GM21367 (cell line): ENCODE data around the gene SYDE1.
"Not testable (repeated sequence)": the region's sequence is repeated elsewhere in the genome, so short reads cannot be mapped to it uniquely, and the experiment has no call there.

Experiments used
- ATAC-seq: cut with Tn5 transposase; IDR thresholded peaks from one replicate; pipeline ENCODE4 v1.9.1; 2021; ENCODE audit not compliant: unreplicated experiment

SYDE1 gene, protein sequence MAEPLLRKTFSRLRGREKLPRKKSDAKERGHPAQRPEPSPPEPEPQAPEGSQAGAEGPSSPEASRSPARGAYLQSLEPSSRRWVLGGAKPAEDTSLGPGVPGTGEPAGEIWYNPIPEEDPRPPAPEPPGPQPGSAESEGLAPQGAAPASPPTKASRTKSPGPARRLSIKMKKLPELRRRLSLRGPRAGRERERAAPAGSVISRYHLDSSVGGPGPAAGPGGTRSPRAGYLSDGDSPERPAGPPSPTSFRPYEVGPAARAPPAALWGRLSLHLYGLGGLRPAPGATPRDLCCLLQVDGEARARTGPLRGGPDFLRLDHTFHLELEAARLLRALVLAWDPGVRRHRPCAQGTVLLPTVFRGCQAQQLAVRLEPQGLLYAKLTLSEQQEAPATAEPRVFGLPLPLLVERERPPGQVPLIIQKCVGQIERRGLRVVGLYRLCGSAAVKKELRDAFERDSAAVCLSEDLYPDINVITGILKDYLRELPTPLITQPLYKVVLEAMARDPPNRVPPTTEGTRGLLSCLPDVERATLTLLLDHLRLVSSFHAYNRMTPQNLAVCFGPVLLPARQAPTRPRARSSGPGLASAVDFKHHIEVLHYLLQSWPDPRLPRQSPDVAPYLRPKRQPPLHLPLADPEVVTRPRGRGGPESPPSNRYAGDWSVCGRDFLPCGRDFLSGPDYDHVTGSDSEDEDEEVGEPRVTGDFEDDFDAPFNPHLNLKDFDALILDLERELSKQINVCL

DNA sequence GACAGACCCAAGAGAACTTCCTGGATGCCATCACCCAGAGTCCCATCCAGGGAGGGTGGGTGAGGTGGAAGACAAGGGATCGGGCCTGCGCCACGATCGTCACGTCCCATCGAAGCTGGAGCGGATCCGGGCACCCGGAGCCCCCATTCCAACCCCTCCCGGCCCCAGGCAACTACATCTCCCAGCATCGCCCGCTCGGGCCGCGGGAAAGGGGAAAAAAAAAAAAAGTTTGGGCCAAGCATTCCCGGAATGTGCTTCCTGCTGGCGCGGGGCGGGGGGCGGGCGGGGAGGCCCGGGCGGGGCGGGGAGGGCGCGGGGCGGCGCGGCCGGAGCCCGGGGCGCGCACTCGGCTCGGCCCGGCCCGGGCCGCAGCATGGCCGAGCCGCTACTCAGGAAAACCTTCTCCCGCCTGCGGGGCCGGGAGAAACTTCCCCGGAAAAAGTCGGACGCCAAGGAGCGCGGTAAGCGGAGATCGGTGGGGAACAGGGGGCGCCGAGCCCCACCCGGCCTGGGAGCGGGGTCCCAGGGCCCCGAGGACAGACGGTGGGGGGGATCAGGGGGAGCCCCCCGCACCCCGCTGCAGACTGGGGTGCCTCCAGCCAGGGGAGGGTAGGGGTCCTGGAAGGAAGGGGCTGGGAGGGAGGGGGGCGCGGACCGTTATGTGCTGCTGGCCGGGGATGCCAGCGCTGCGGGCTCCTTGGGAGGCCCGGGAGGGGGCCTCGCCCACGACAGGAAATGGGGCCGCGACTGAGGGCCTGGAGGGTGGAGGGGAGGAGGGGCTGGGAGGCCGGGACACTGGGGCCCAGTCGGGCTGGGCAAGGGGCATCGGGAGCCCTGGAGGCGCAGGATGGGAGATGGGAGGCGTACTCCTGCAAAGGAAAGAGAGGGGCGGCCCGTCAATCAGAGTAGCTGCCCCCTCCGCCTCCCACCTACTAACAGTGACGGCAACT, at the start of gene SYDE1:
SYDE1 (plus strand) TSS at position 341 of the 950 bp plus-strand sequence; CDS start at position 374, 33 bp downstream.
- no peak for ATAC-seq

DNA sequence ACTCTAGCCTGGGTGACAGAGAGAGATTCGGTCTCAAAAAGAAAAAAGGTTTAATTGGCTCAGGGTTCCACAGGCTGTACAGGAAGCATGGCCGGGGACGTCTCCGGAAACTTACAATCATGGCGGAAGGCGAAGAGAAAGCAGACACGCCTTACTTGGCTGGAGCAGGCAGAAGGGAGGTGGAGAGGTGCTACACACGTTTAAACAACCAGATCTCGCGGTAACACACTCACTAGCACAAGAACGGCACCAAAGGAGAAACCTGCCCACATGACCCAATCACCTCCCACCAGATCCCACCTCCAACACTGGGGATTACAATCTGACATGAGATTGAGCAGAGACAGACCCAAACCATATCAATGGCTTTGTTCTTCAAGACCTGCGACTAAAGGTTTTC, 45.2 kb upstream of the SYDE1 start:
- no peak for ATAC-seq

DNA sequence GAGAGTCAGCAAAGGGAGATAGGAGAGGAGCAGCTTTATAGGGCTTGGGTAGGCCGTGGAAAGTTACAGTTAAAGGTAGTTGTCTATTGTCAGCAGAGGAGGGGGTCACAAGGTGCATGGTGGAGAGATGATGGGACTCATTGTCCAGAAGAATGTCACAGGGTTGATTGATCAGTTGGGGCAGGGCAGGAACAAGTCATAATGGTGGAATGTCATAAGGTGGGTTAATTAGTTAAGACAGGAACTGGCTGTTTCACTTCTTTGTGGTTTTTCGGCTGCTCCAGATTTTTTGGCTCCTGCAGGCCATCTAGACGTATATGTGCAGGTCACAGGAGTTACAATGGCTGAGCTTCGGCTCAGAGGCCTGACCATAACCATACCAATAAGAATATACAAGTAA, 36.8 kb upstream of the SYDE1 start:
- ATAC-seq = not testable (repeated sequence)

DNA sequence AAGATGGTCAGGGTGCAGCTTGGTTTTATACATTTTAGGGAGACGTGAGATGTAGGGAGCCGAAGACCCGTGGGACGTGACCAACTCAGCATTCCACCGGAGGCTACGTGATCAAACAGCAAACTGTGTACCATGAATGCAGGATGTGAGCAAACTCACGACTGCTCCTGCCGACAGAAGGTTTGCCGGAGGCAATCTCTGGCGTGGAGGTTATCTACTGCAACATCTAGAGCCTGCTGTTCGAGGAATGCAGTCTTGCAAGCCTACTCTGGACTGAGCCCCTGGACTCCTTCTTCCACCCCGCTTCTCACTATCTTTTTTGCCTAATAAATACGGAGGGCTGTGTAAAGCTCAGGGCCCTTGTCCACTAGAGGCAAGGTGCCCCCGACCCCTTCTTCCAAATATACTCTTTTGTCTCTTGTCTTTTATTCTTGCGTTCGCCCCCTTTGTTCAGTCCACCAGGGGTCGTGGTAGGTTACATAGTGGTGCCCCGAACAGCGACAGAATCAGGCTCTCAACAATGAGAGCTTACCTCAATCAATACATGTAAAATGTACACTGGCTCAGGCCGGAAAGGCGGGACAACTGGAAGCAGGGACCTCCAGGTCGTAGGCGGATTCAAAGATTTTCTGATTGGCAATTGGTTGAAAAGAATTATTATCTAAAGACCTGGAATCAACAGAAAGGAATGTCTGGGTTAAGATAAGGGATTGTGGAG, 34.1 kb upstream of the SYDE1 start:
- ATAC-seq = no peak

DNA sequence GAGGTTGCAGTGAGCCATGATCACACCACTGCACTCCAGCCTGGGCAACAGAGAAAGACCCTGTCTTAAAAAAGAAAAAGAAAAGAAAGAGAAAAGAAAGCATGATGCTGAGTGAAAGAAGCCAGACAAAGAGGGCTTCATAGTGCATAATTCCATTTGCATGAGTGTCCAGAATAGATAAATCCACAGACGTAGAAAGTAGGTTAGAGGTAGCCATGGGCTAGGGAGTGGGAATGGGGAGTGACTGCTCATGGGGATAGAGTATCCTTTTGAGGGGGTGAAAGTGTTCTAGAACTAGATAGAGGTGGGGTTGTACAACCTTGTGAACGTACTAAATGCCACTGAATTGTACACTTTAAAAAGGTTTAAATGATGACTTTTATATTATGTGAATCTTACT, 32.8 kb upstream of the SYDE1 start:
- no peak for ATAC-seq

DNA sequence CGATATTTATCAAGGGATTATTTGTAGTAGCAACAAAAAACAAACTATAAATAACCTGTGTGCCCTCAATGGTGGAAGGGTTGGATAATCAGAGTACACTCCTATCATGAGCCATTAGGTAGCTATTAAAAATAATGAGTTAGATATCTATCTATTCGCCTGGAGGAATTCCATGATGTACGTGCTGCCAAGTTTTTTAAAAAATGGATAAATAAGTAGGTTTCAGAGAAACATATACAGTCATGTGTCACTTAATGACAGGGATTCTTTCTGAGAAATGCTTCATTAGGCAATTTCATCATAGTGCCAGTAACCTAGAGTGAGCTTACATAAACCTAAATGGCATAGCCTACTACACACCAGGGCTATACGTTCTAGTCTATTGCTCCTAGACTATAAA, 31.4 kb upstream of the SYDE1 start:
- ATAC-seq = no peak

DNA sequence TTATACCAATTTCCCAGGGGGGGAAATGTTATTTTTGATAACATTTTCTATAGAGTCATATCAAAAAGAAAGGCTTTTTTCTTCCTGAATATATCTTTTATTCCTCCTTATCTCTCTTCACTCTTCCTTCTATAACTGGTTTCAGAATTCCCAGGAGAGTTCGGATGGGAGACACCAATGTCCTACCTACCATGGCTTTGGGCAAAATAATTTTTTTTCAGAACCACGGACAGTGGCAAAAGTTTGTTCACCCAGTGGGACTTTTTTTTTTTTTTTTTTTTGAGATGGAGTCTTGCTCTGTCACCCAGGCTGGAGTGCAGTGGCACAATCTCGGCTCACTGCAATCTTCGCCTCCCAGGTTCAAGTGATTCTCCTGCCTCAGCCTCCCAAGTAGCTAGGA, 27.2 kb upstream of the SYDE1 start:
- not testable (repeated sequence) for ATAC-seq

DNA sequence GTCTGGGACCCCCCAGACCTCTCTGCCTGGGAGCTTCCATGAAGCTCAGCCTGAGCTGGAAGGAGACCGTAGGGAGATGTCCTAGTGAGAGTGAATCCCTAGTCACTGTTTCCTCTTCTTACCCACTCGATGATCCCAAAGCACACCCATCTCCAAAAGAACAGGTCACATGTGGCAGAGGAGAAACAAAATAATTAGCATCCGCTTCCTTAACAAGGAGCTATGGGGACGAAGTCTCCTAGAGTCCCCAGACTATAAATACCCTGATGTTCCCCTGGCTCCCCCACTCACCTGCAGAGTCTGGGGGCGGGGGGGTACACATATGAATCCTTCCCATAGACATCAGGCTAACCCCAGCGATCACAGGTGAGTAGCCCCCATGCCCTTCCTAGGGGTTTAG, 25.3 kb upstream of the SYDE1 start, which contains the start of gene OR1I1:
OR1I1 (plus strand) TSS at position 301 of the 400 bp plus-strand sequence. CDS start 4,855 bp downstream, outside the sequence.
- ATAC-seq = no peak

DNA sequence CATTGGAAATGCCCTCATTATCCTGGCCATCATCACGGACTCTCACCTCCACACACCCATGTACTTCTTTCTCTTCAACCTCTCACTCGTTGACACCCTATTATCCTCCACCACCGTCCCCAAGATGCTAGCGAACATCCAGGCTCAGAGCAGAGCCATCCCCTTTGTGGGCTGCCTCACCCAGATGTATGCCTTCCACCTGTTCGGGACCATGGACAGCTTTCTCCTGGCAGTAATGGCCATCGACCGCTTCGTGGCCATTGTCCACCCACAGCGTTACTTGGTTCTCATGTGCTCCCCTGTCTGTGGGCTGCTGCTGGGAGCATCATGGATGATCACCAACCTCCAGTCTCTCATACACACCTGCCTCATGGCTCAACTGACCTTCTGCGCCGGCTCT, 20.0 kb upstream of the SYDE1 start:
- ATAC-seq = no peak

DNA sequence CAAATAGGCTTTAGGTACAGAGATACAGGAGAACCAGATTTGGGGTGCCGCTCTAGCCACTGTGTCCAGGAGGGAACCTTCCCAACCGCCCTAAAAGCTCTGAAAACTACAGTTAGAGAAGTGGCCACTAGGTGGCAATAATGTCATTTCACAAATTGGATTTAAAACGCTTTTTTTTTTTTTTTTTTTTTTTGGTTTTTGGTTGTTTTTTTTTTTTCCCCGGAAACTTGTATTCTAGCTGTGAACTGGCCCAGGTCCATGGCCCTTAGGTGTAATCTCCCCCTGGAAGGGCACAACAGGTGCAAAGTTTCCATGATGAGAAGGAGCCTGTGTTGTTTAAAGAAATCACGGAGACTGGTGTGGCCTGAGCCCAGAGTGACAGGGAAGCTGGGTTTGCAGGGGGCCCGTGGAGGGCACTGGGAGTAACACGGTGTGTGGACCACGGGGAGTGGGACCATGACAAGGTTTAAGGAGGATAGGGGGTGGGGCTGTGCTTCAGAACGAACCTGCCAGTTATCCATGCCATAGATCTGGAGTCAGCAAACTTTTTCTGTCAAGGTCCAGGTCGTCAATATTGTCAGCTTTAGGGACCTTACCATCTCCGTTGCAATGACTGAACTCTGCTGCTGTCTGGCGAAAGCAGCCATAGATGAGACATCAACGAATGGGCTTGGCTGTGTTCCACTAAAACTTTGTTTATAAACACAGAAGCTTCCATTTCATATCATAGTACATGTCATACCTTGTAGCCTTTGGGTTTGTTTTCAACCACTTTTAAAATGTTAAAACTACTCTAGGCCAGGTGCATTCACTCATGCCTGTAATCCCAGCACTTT, 15.1 kb upstream of the SYDE1 start:
- ATAC-seq = no peak

DNA sequence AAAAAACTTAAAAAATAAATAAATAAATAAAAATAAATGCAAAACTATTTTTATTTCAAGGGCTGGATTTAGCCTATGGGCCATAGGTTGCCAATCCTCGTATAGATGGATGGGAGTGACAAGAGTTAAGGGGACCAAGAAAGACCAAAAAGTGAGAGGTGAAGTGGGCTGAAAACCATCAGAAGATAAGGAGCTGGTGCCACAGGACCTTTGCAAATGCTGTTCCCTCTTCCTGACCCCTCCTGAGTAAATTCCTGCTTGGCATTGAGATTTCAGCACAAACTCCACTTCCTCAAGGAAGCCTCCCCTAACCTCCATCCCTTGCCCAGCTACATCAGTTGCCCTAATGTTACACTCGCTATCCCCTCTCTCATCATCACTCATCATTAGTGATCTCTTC, 14.2 kb upstream of the SYDE1 start:
- no peak for ATAC-seq

DNA sequence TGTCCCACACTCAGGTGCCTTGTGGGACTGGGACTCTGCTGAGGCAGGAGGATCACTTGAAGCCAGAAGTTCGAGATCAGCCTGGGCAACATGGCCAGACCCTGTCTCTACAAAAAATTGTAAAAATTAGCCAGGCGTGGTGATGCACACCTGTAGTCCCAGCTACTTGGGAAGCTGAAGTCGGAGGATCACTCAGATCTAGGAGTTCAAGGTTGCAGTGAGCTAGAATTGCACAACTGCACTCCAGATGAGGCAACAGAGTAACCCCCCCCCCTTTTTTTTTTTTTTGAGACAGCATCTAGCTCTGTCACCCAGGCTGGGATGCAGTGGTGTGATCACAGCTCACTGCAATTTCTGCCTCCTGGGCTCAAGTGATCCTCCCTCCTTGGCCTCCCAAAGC, 11.0 kb upstream of the SYDE1 start:
- no peak for ATAC-seq

DNA sequence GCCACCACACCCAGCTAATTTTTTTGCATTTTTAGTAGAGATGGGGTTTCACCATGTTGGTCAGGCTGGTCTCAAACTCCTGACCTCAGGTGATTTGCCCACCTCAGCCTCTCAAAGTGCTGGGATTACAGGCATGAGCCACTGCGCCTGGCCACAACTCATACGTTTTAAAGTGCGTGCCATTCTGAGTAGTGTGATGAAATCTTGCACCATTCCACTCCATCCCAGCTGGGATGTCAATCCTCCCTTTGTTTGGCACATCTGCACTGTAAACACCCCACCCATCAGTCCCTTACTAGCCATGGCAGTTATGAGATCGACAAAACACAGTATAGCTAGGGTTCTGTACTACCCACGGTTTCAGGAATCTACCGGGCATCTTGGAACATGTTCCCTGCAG, 9.2 kb upstream of the SYDE1 start:
- ATAC-seq = not testable (repeated sequence)

DNA sequence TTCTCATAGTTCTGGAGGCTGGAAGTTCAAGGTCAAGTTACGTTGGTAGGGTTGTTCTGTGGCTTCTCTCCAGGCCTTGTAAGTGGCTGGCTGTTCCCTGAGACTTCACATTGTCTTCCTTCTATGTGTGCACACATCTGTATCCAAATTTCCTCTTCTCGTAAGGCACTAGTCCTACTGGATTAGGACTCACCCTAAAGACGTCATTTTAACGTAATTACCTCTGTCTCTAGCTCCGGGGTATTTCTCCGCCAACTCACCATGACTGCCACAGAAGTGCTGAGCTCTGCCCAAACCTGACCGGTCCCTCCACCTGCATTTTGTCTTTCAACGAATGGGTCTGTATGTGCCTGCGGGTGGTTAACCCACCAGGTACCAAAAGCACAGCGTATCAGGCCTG, 8.7 kb upstream of the SYDE1 start:
- ATAC-seq = no peak

DNA sequence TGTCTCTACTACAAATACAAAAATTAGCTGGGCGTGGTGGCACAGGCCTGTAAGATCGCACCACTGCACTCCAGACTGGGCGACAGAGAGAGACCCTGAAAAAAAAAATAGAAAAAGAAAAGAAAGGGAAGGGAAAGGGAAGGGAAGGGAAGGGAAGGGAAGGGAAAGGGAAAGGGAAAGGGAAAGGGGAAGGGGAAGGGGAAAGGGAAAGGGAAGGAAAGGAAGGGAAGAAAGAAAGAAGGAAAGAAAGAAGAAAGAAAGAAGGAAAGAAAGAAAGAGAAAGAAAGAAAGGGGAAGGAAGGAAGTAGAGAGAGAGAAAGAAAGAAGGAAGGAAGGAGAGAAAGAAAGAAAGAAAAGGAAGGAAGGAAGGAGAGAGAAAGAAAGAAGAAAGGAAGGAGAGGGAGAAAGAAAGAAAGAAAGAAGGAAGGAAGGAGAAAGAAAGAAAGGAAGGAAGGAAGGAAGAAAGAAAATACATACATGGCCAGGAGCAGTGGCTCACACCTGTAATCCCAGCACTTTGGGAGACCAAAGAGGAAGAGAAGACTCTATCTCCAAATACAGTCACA, 8.1 kb upstream of the SYDE1 start:
- no peak for ATAC-seq

DNA sequence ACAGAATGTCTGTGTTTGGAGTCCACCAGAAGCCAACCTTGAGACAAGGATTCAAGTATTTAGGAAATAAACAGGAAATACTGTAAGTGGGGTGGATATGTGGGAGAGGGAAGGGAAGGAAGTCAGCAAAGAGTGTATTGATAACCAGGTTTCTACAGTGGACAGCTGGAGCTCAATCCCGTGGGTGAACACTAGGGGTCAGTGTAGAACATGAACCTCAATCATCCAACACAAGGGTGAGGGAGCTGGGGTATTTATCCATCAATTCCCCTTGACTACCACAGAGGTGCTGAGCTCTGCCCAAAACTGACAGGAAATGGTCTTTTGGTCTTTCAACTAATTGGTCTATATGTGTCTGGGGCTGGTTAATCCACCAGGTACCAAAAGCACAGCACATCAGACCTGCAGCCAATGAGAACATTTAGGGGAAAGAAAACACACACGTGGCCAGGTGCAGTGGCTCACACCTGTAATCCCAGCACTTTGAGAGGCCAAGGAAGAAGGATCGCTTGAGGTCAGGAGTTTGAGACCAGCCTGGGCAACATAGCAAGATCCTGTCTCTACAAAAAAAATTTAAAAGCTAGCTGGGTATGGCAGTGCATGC, 5.6 kb upstream of the SYDE1 start:
- no peak for ATAC-seq

DNA sequence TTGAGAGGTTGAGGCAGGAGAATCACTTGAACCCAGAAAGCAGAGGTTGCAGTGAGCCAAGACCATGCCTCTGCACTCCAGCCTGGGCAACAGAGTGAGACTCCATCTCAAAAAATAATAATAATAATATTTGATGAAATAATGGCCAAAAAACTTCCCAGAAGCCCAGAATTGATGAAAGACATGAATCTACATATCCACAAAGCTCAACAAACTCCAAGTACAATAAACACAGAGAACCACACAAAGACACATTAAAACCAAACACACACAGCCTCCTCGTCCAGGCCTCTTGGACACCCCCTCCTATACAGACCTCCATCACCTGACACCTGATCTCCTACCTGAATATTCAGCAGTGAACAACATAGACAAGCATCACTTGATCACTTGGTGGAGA, 3.2 kb upstream of the SYDE1 start:
- ATAC-seq = no peak

DNA sequence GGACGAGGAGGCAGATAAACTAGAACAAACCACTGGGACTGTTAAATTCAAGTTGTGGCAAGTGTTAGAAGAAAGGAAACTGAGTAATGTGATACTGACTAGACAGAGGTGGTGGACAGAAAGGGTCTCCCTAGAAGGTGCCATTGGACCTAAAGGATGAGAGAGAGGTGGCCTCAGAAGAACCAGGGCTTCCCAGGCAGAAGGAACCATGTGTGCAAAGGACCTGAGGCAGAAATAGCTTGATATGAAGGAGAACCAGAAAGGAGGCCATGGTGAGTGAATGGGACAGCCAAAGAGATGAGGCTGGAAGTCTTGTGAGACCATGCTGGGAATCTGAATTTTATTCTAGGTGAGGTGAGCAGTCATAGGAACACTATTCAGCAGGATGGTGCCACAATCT, 2.8 kb upstream of the SYDE1 start:
- ATAC-seq = no peak

DNA sequence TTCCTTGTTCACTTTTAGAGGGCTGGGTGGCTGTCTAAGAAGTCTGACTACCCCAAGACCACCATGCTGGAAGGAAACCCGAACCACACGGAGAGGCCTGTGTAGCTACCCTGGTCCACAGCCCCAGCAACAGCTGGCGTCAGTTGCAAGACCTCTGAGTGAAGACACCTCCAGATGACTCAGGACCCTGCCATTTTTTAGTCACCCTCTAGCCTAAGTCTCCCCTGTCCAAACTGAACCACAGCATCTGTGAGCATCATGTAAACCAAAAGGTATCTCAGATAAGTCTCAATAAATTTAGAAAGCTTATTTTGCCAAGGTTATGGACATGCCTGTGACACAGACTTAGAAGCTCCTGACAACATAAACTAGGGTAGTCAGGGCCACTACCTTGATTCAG, 2.2 kb upstream of the SYDE1 start:
- no peak for ATAC-seq
